Activated T-cell treated with anti-CD3 and anti-CD28 coated beads, Interleukin-2, amount 50 U/mL, for 72 hours (primary cell): Measurements from ENCODE around the gene RCN2. TPM values are rescaled to one million over a fixed set of nuclear protein-coding genes. Genes with fewer than 3 reads are reported as not detected.

ENCODE experiments used
- ATAC-seq, 2 donors: fragments of 150-1000 bp; cut with Tn5 transposase; replicated peaks in 1 of 2; 2 replicates each; pipeline ENCODE4 v1.10.0; 2021; ENCODE audit warnings: moderate library complexity in 2 of 2, mild to moderate bottlenecking in 1 of 2
- DNase-seq, 2 donors: peaks; one replicate each; pipeline ENCODE4 v3.0.0; 2021 to 2022; ENCODE audit warnings: mixed read lengths in 1 of 2
- H3K27ac Mint-ChIP-seq: one replicate; pipeline ENCODE4 v1.8.0; 2022; ENCODE audit warnings: mild to moderate bottlenecking, moderate library complexity, mixed read lengths
- H3K27me3 Mint-ChIP-seq: one replicate; pipeline ENCODE4 v1.8.0; 2022; ENCODE audit warnings: low read depth, mixed read lengths
- H3K36me3 Mint-ChIP-seq, 2 donors: one replicate each; pipeline ENCODE4 v1.8.0; 2022; ENCODE audit warnings: mixed read lengths in 2 of 2, mild to moderate bottlenecking in 1 of 2; ENCODE audit not compliant: insufficient read depth in 2 of 2
- H3K4me1 Mint-ChIP-seq: one replicate; pipeline ENCODE4 v1.8.0; 2022; ENCODE audit warnings: low read depth, mixed read lengths
- H3K4me3 Mint-ChIP-seq, 2 donors: one replicate each; pipeline ENCODE4 v1.8.0; 2022; ENCODE audit warnings: mild to moderate bottlenecking in 2 of 2, mixed read lengths in 2 of 2, moderate library complexity in 2 of 2
- H3K9me3 Mint-ChIP-seq, 2 donors: one replicate each; pipeline ENCODE4 v1.8.0; 2022; ENCODE audit warnings: mixed read lengths in 2 of 2
- total RNA-seq, 2 donors: library from RNA; stranded (reverse); gene quantifications; one replicate each; pipeline ENCODE4 v1.2.3, GENCODE V29; 2022

The RCN2 gene
- total RNA-seq, 2 donors from 2014 or later, result 24.6 to 28.1 TPM

GRCh38 chr15:76994971-76995945 is 63.7 kb downstream of the RCN2 start, which contains the start of gene PSTPIP1:
Gene PSTPIP1 (plus strand): TSS chr15:76995126. CDS start chr15:76995574, 448 bp downstream.
- H3K27ac Mint-ChIP-seq, result peak within 1 kb of the TSS; percentile 96
- peaks cover 2 to 6% of the 10 kb centered on the region in 2 donors for H3K36me3 Mint-ChIP-seq
- H3K9me3 Mint-ChIP-seq, result no peaks in the 10 kb centered on the region
- peak; percentile 80 to 82 for DNase-seq
- ATAC-seq, result peak; percentile 64 to 65
- H3K4me1 Mint-ChIP-seq, result peaks cover 74% of the 10 kb centered on the region
- peak within 1 kb of the TSS; percentile 96 to 98 for H3K4me3 Mint-ChIP-seq
- no peaks in the 10 kb centered on the region for H3K27me3 Mint-ChIP-seq

GRCh38 chr15:76996076-76996525 is 64.6 kb downstream of the RCN2 start:
- Mint-ChIP-seq H3K27me3 (no peaks in the 10 kb centered on the region), H3K9me3 (no peaks in the 10 kb centered on the region), H3K27ac (peak overlapping the region; percentile 96), H3K36me3 (peaks cover 2 to 6% of the 10 kb centered on the region in 2 donors), H3K4me1 (peaks cover 74% of the 10 kb centered on the region), H3K4me3 (peak overlapping the region; percentile 96 to 98)
- ATAC-seq (no peak), DNase-seq (no peak)

- peak; percentile 73 to 74 for DNase-seq
- Mint-ChIP-seq H3K4me3 (peak overlapping the region; percentile 96 to 98), H3K9me3 (no peaks in the 10 kb centered on the region), H3K27ac (peak overlapping the region; percentile 92), H3K36me3 (peaks cover 2 to 10% of the 10 kb centered on the region in 2 donors), H3K27me3 (no peaks in the 10 kb centered on the region), H3K4me1 (peaks cover 74% of the 10 kb centered on the region)
- ATAC-seq, result peak; percentile 57 to 61
Observed at GRCh38 chr15:76996526-76997401, 65.2 kb downstream of the RCN2 start.

- H3K27me3 Mint-ChIP-seq, result no peaks in the 10 kb centered on the region
- peak overlapping the region; percentile 96 to 98 for H3K4me3 Mint-ChIP-seq
- DNase-seq, result no peak
- peaks cover 4 to 14% of the 10 kb centered on the region in 2 donors for H3K36me3 Mint-ChIP-seq
- ATAC-seq, result no peak
- H3K4me1 Mint-ChIP-seq, result peaks cover 79% of the 10 kb centered on the region
- H3K27ac Mint-ChIP-seq, result peak overlapping the region; percentile 92
- H3K9me3 Mint-ChIP-seq, result no peaks in the 10 kb centered on the region
Observed at GRCh38 chr15:76998663-76999285, 67.2 kb downstream of the RCN2 start.

- DNase-seq, result no peak
- H3K9me3 Mint-ChIP-seq, result peaks cover 1 to 4% of the 10 kb centered on the region in 2 donors
- ATAC-seq, result no peak
- no peak overlapping the region for H3K27ac Mint-ChIP-seq
- no peaks in the 10 kb centered on the region for H3K27me3 Mint-ChIP-seq
- H3K4me3 Mint-ChIP-seq, result peak overlapping the region; percentile 37 to 96
- peaks cover 11 to 24% of the 10 kb centered on the region in 2 donors for H3K36me3 Mint-ChIP-seq
- H3K4me1 Mint-ChIP-seq, result peaks cover 80% of the 10 kb centered on the region
Observed at GRCh38 chr15:76999996-77000395, 68.4 kb downstream of the RCN2 start.

- ATAC-seq (no peak), DNase-seq (no peak)
- peak overlapping the region; percentile 44 to 64 for H3K4me3 Mint-ChIP-seq
- H3K4me1 Mint-ChIP-seq, result peaks cover 93% of the 10 kb centered on the region
- peaks cover 1 to 4% of the 10 kb centered on the region in 2 donors for H3K9me3 Mint-ChIP-seq
- H3K27ac Mint-ChIP-seq, result peak overlapping the region; percentile 74
- H3K27me3 Mint-ChIP-seq, result no peaks in the 10 kb centered on the region
- H3K36me3 Mint-ChIP-seq, result peaks cover 13 to 24% of the 10 kb centered on the region in 2 donors
Observed at GRCh38 chr15:77001351-77001750, 69.8 kb downstream of the RCN2 start.

DNA sequence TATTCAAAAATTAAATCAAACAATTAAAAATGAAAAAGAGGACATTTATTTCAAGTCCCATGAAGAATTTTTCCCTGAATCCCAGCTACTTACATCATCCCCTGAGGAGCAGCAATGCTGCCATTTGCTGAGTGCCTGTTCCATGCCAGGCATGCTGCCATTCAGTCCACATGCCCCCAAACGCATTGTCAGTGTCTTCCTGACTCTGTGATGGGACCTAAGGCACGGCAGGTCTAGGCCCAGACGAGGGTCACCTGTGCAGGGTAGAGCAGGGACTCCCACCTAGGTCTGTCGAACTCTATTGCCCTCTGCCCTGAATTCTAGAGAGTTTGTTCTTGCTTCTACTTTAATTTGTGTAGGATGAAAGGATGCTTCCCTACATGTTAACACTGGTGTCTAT is 70.4 kb downstream of the RCN2 start:
- Mint-ChIP-seq H3K36me3 (peaks cover 11 to 21% of the 10 kb centered on the region in 2 donors), H3K9me3 (peaks cover 1 to 4% of the 10 kb centered on the region in 2 donors), H3K4me3 (peak overlapping the region; percentile 66 to 74), H3K4me1 (peaks cover 100% of the 10 kb centered on the region), H3K27me3 (no peaks in the 10 kb centered on the region), H3K27ac (peak overlapping the region; percentile 93)
- ATAC-seq, result no peak
- no peak for DNase-seq

DNA sequence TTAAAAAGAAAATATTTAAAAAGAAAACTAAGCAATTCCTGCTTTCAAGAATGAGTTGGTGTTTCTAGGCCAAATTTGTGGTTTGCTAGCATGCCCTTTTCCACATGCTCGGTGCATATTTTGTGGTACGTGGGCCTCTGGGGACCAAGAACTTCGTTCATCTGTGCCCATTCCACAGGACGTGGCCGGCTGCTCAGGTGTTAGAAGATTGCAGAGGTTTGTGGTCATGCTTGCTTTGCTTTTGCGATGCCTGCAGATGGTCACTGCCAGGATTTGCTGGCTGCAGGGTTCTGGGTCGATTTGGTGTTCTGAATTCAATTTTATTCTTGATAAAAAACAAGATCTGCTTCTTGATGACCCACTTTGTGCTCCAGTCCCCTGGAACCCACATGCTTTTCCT is 70.9 kb downstream of the RCN2 start:
- DNase-seq, result no peak
- H3K9me3 Mint-ChIP-seq, result peaks cover 1 to 4% of the 10 kb centered on the region in 2 donors

DNA sequence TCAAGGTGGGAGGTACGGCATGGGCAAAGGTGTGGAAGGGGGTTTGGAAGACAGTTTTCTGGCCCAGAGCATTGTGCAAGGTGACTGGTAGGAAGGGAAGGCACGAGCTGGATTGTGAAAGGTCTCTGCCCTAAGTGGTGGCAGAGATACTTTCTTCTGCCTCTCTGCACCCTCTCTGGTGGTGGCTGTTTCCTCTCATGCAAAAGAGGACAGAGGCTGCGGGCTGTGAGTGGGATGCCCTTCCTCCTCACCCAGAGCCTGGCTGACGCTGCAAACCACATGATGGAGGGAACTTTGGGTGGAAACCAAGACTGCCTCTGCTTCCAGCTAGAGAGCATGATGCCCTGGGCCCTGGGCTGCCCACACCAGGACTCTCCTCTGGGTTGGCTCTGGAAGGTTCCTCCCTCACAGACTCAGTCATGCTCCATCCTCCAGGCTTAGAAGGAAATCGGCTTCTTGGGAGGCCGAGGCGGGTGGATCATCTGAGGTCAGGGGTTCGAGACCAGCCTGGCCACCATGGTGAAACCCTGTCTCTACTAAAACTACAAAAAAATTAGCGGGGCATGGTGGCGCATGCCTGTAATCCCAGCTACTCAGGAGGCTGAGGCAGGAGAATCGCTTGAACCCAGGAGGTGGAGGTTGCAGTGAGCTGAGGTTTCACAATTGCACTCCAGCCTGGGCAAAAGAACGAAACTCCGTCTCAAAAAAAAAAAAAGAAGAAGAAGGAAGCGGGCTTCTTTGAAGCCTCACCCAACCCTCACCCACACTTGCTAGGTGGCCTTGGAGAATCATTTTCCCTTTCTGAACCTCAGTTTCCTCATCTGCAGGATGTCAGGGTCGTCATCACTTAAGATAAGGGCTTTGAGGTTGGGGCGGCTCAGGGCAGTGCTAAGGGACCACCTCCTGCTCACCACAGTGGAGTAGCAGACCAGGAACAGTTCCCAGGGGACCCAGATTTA is 71.7 kb downstream of the RCN2 start:
- DNase-seq, result peak; percentile 77 to 80
- Mint-ChIP-seq H3K4me3 (peak overlapping the region; percentile 66 to 74), H3K4me1 (peaks cover 88% of the 10 kb centered on the region), H3K27ac (peak overlapping the region; percentile 93), H3K9me3 (peaks cover 1 to 4% of the 10 kb centered on the region in 2 donors), H3K27me3 (no peaks in the 10 kb centered on the region), H3K36me3 (peaks cover 11 to 21% of the 10 kb centered on the region in 2 donors)
- peak; percentile 88 to 90 for ATAC-seq

More for the DNA sequence above, 70.9 kb downstream of the RCN2 start:
- Mint-ChIP-seq H3K36me3 (peaks cover 11 to 21% of the 10 kb centered on the region in 2 donors), H3K4me1 (peaks cover 96% of the 10 kb centered on the region), H3K27me3 (no peaks in the 10 kb centered on the region), H3K27ac (peak overlapping the region; percentile 93), H3K4me3 (peak overlapping the region; percentile 66 to 74)
- ATAC-seq, result no peak
